Dendritic cell treated with granulocyte-macrophage colony-stimulating factor and Interleukin-4, amounts not matched to agents 40 ng/mL and 50 ng/mL, for 4 days (primary cell): Measurements from ENCODE around the gene SYK.

Source experiments
- H3K27ac Mint-ChIP-seq: one replicate; pipeline ENCODE4 v1.8.0; 2022; ENCODE audit warnings: mild to moderate bottlenecking, mixed read lengths
- H3K27me3 Mint-ChIP-seq: one replicate; pipeline ENCODE4 v1.8.0; 2022; ENCODE audit warnings: mild to moderate bottlenecking, mixed read lengths
- H3K36me3 Mint-ChIP-seq: one replicate; pipeline ENCODE4 v1.8.0; 2022; ENCODE audit warnings: low read depth, mixed read lengths
- H3K4me1 Mint-ChIP-seq: one replicate; pipeline ENCODE4 v1.8.0; 2022; ENCODE audit warnings: low read depth, mixed read lengths
- H3K4me3 Mint-ChIP-seq: one replicate; pipeline ENCODE4 v1.8.0; 2022; ENCODE audit warnings: mild to moderate bottlenecking, moderate library complexity, mixed read lengths
- H3K9me3 Mint-ChIP-seq: one replicate; pipeline ENCODE4 v1.8.0; 2022; ENCODE audit warnings: mixed read lengths
- intact Hi-C: fragments of 100-400 bp; cut with micrococcal nuclease; formaldehyde crosslinking; loops from one replicate; pipeline ENCODE4 v1.15.0; 2022

The SYK gene

DNA sequence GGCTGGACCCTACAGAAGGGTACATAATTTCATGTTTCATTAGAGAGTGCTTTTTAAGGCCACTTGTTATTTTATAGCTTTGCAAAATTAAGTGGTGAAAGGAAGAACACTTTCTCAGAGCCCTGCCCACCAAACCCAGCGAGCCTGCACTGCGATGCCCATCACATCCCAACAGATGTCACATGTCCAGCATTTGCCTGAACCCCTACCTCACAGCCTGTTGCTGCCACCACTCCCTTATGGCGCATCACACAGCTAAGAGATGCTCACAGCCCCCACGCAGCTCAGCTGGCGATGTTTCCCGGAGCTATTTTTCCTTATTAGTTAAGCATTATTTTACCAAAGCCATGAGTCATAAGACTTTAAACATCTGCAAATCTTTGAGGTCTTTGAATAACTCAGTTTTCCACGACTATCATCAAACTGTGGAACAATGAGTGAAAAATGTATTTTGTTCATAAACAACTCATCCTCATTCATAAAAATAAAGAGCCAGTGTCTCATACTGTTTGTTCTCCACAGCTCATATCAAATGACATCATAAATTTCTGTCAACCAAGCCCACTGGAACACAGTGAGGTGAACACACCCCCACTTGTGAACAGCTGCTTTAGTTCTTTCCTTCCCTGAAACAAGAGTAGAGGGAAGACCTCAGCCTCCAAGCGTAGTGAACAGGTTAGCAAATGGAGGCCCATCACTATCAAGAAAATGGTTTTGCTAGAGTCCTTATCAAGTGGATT is 104.9 kb downstream of the SYK start:
- intact Hi-C loops = no loop called here
- H3K36me3 Mint-ChIP-seq = peaks cover 30% of the 10 kb centered on the region
- peaks cover 25% of the 10 kb centered on the region for H3K4me1 Mint-ChIP-seq
- H3K9me3 Mint-ChIP-seq = no peaks in the 10 kb centered on the region
- no peaks in the 10 kb centered on the region for H3K27me3 Mint-ChIP-seq
- H3K4me3 Mint-ChIP-seq = no peak overlapping the region
- H3K27ac Mint-ChIP-seq = no peak overlapping the region

DNA sequence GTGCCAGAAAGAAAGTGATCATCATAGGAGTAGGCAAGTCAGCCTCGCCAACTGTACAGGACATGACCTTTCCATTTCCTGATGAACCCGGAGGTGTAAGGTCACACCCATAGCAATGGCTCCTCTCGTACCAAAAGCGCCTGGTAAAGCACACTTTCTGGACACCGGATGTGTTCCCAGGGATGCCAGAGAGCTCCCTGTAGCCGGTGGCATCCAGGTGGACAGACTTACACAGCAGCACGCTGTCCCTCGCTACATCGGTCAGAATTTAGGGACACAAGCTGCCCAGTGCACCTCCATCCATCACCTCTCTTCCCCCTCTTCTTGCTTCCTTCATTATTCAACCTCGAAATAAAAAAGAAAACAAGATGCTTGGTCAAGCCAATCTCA is 105.4 kb downstream of the SYK start:
- Mint-ChIP-seq H3K27me3 (no peaks in the 10 kb centered on the region), H3K4me3 (no peak overlapping the region), H3K36me3 (peaks cover 24% of the 10 kb centered on the region), H3K4me1 (peaks cover 22% of the 10 kb centered on the region), H3K27ac (no peak overlapping the region), H3K9me3 (no peaks in the 10 kb centered on the region)
- intact Hi-C loops = no loop called here

GRCh38 chr9:90907790-90908189 is 106.2 kb downstream of the SYK start:
- Mint-ChIP-seq H3K4me3 (no peak overlapping the region), H3K9me3 (no peaks in the 10 kb centered on the region), H3K36me3 (peaks cover 17% of the 10 kb centered on the region), H3K27ac (no peak overlapping the region), H3K4me1 (peaks cover 18% of the 10 kb centered on the region), H3K27me3 (no peaks in the 10 kb centered on the region)
- intact Hi-C loops = no loop called here

DNA sequence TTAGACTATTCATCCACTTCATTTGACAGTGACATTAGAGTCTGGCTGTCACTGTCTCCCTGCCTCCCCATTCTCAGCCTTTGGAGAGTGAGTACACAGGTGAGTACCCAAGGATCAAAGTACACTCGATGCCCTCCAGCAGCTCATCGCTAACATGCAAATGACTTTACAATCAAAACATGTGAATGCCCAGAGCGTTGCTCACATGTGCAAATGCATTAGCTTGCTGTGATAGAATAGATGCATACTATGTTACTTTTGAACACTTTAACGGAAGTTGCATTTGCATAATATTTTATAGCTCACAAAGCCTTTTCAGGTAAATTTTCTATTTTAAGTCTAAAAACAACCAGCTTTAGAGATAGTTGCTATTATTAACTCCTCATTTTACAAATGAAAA is 107.6 kb downstream of the SYK start:
- H3K4me1 Mint-ChIP-seq = peaks cover 11% of the 10 kb centered on the region

GRCh38 chr9:90909747-90910283 is 108.2 kb downstream of the SYK start:
- Mint-ChIP-seq H3K4me1 (peaks cover 11% of the 10 kb centered on the region), H3K27ac (no peak overlapping the region), H3K36me3 (peaks cover 2% of the 10 kb centered on the region), H3K4me3 (no peak overlapping the region), H3K27me3 (peaks cover 1% of the 10 kb centered on the region), H3K9me3 (no peaks in the 10 kb centered on the region)
- intact Hi-C loops = no loop called here

More for the DNA sequence above, 107.6 kb downstream of the SYK start:
- no peak overlapping the region for H3K27ac Mint-ChIP-seq
- H3K9me3 Mint-ChIP-seq = no peaks in the 10 kb centered on the region
- intact Hi-C loops = no loop called here
- H3K27me3 Mint-ChIP-seq = peaks cover under 1% of the 10 kb centered on the region
- H3K4me3 Mint-ChIP-seq = no peak overlapping the region
- H3K36me3 Mint-ChIP-seq = peaks cover 6% of the 10 kb centered on the region

GRCh38 chr9:90914196-90914595 is 112.6 kb downstream of the SYK start:
- peaks cover 11% of the 10 kb centered on the region for H3K4me1 Mint-ChIP-seq
- no peak overlapping the region for H3K4me3 Mint-ChIP-seq
- peaks cover 1% of the 10 kb centered on the region for H3K27me3 Mint-ChIP-seq
- H3K9me3 Mint-ChIP-seq = no peaks in the 10 kb centered on the region
- intact Hi-C loops = no loop called here
- no peaks in the 10 kb centered on the region for H3K36me3 Mint-ChIP-seq
- H3K27ac Mint-ChIP-seq = no peak overlapping the region

DNA sequence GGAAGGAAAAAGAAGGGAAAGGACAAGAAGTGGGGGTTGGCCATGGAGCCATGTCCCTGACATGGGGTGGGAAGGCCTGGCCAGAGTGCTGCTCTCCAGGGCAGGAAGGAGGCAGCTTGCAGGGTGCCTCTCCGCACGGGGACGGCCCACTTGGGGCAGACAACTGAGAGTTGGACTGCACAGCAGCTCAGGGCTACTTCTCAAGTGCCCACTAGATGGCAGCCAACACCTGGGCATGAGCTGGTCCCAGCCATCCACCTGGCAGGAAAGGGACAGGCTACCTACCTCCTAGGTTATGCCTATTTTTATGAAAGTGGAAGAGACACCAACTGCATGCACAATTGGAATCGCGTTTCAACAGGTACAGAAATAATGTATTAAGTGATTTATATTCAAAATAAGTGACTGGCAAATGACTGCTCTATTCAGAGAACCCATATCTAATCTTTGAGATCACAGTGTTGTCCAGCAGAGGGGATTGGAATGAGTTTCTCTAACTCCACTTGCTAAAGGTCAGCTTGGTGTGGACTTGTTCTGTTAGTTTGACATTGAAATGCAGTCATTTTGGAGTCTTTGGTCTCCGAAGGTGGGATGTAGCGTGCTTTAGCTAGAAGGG is 113.4 kb downstream of the SYK start:
- no peak overlapping the region for H3K27ac Mint-ChIP-seq

DNA sequence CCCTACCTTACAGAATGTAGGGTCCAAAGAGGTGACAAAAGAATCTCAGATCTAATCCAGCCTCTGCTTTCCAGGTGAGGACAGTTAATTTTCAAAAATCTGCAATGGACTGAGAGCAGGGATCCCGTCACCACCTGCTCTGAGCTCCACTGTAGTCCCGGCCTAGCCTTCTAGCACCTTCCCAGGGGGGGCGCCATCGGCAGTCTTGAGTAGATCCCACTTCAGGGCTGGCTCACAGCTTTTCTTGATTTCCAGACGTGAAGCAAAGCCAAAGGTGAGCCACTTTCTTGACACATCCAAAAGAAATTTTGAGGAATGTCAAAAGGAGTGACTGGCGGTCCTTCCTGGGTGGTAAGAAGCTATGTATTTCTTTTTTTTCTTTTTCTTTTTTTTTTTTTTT is 114.1 kb downstream of the SYK start:
- Mint-ChIP-seq H3K27me3 (peaks cover 4% of the 10 kb centered on the region), H3K4me1 (peaks cover 10% of the 10 kb centered on the region), H3K9me3 (no peaks in the 10 kb centered on the region), H3K36me3 (no peaks in the 10 kb centered on the region), H3K4me3 (no peak overlapping the region), H3K27ac (no peak overlapping the region)
- intact Hi-C loops = loop anchor here (1.0 to 5.0 kb wide), 3 partner anchors 512 to 812 kb away; no protein-coding TSS in a partner anchor

More for the DNA sequence above, 113.4 kb downstream of the SYK start:
- Mint-ChIP-seq H3K9me3 (no peaks in the 10 kb centered on the region), H3K36me3 (no peaks in the 10 kb centered on the region), H3K4me1 (peaks cover 11% of the 10 kb centered on the region), H3K4me3 (no peak overlapping the region), H3K27me3 (peaks cover 4% of the 10 kb centered on the region)
- intact Hi-C loops = loop anchor here (1.0 to 5.0 kb wide), 3 partner anchors 512 to 812 kb away; no protein-coding TSS in a partner anchor

- Mint-ChIP-seq H3K4me1 (peaks cover 5% of the 10 kb centered on the region), H3K27me3 (peaks cover 8% of the 10 kb centered on the region), H3K9me3 (no peaks in the 10 kb centered on the region), H3K36me3 (no peaks in the 10 kb centered on the region), H3K4me3 (no peak overlapping the region), H3K27ac (no peak overlapping the region)
- intact Hi-C loops = loop anchor here (5.0 kb wide), 2 partner anchors 511 to 811 kb away; no protein-coding TSS in a partner anchor
Observed at GRCh38 chr9:90916147-90916734, 114.6 kb downstream of the SYK start.

DNA sequence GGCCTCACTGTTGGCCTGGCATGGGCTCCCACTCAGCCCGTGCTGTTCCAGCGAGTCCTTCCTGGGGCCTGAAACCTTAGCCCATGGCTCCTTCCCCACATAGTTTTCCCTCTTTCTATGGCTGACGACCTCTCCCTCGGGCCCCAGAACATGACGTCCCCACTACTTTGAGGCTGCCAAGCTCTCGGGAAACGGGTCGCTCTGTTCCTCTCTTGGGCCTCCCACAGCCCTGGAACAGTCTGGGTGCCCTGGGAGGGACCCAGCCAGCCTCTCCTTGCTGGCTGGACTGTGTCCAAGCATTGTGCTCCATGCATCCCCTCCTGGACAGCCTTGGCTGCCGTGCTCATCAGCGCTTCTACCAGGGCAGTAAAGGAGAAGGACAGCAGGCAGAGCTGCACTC is 118.3 kb downstream of the SYK start:
- Mint-ChIP-seq H3K36me3 (no peaks in the 10 kb centered on the region), H3K4me3 (no peak overlapping the region), H3K27me3 (peaks cover 25% of the 10 kb centered on the region), H3K9me3 (no peaks in the 10 kb centered on the region), H3K4me1 (peaks cover 14% of the 10 kb centered on the region), H3K27ac (no peak overlapping the region)
- intact Hi-C loops = loop anchor here (5.0 to 10.0 kb wide), 3 partner anchors 105 to 807 kb away; no protein-coding TSS in a partner anchor

GRCh38 chr9:90921104-90921503 is 119.5 kb downstream of the SYK start:
- H3K4me3 Mint-ChIP-seq = no peak overlapping the region
- H3K4me1 Mint-ChIP-seq = peaks cover 14% of the 10 kb centered on the region
- no peak overlapping the region for H3K27ac Mint-ChIP-seq
- intact Hi-C loops = loop anchor here (10.0 kb wide), 1 partner anchor 104 kb away; no protein-coding TSS in a partner anchor
- peaks cover 25% of the 10 kb centered on the region for H3K27me3 Mint-ChIP-seq
- no peaks in the 10 kb centered on the region for H3K9me3 Mint-ChIP-seq
- H3K36me3 Mint-ChIP-seq = no peaks in the 10 kb centered on the region

DNA sequence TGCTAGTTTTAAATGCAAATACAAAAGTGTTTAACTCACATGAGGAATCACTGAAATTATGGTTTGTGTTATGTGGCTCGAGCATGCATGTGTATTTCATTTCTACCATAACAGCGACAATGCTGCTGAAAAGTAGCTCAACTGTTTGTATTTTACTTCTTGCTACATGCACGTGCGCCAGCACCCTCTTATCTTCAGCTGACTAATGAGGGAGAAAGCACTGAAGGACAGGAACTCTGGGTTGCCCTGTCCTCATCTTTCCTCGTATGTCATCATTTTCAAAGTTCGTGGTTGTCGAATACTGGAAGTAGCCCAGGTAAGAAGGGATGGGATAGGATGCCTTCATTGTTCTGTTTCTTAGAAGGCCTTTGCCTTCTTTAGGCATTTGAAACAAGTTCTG is 120.3 kb downstream of the SYK start:
- Mint-ChIP-seq H3K27ac (no peak overlapping the region), H3K4me3 (no peak overlapping the region), H3K4me1 (peaks cover 14% of the 10 kb centered on the region), H3K36me3 (no peaks in the 10 kb centered on the region), H3K27me3 (peaks cover 28% of the 10 kb centered on the region), H3K9me3 (no peaks in the 10 kb centered on the region)
- intact Hi-C loops = loop anchor here (10.0 kb wide), 1 partner anchor 103 kb away; no protein-coding TSS in a partner anchor

DNA sequence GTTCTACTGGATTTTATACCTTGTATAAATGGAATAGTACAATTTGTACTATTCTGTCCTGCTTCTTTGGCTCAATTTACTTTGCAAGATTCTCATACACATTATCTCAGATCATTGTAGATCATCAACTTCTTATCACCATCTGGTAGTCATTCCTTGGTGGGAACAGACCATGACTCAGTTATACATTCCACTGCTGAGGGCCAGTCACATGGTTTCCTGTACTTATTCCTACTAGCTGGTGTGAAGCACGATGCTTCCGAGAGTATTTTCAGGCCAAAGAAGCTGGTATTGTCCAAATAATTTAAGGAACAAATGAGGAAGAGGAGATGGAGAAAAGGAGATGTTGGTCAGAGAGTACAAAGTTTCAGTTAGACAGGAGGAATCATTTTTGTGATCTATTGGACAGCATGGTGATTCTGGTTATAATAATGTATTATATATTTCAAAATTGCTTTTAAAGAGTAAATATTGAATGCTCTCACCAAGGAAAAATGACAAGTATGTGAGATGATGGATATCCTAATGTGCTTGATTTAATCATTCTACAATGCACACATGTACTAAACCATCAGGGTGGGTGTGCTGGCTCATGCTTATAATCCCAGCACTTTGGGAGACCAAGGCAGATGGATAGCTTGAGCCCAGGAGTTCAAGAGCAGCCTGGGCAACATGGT is 124.1 kb downstream of the SYK start:
- no peak overlapping the region for H3K27ac Mint-ChIP-seq
- intact Hi-C loops = loop anchor here (10.0 kb wide), 1 partner anchor 99 kb away; no protein-coding TSS in a partner anchor
- peaks cover 37% of the 10 kb centered on the region for H3K27me3 Mint-ChIP-seq
- no peaks in the 10 kb centered on the region for H3K36me3 Mint-ChIP-seq
- peaks cover 14% of the 10 kb centered on the region for H3K4me1 Mint-ChIP-seq
- no peaks in the 10 kb centered on the region for H3K9me3 Mint-ChIP-seq
- H3K4me3 Mint-ChIP-seq = no peak overlapping the region
